Effector memory CD4-positive, alpha-beta T cell (primary cell): ENCODE results near the gene CCDC106.

Experiments used
- DNase-seq, 3 donors: peaks; one replicate each; pipeline ENCODE4 v3.0.0-alpha.2; 2020
- H3K27ac ChIP-seq: 2 replicates; pipeline ENCODE4 v1.7.0; 2013; ENCODE audit warnings: mild to moderate bottlenecking, low read length, moderate library complexity; ENCODE audit not compliant: insufficient read depth, poor library complexity, severe bottlenecking
- H3K27me3 ChIP-seq: replicated peaks from 2 replicates; pipeline ENCODE4 v1.7.0; 2013; ENCODE audit warnings: mild to moderate bottlenecking, low read length; ENCODE audit not compliant: insufficient read depth, control insufficient read depth, poor library complexity, severe bottlenecking
- H3K36me3 ChIP-seq: 2 replicates; pipeline ENCODE4 v1.7.0; 2013; ENCODE audit warnings: mild to moderate bottlenecking, low read length, moderate library complexity; ENCODE audit not compliant: control insufficient read depth, insufficient read depth
- H3K4me1 ChIP-seq: 2 replicates; pipeline ENCODE4 v1.7.0; 2013; ENCODE audit warnings: low read length, mild to moderate bottlenecking; ENCODE audit not compliant: control insufficient read depth, insufficient read depth, poor library complexity, severe bottlenecking
- H3K4me3 ChIP-seq: 2 replicates; pipeline ENCODE4 v1.7.0; 2013; ENCODE audit warnings: low read length, low read depth, mild to moderate bottlenecking; ENCODE audit not compliant: insufficient read depth, poor library complexity, severe bottlenecking
- H3K9me3 ChIP-seq: 2 replicates; pipeline ENCODE4 v1.7.0; 2013; ENCODE audit warnings: mild to moderate bottlenecking, low read length, moderate library complexity; ENCODE audit not compliant: control insufficient read depth

CCDC106 gene

GRCh38 chr19:55674841-55675660 lies 27.0 kb downstream of the CCDC106 start, which contains the start of gene EPN1:
Gene EPN1, plus strand, starts transcription at chr19:55675226. Its CDS starts 3,402 bp downstream, at chr19:55678628.
- Histone ChIP-seq H3K27ac (peak within 1 kb of the TSS; percentile 72), H3K36me3 (peaks cover 43% of the 10 kb centered on the region), H3K4me1 (peaks cover 24% of the 10 kb centered on the region), H3K27me3 (no peaks in the 10 kb centered on the region), H3K9me3 (no peaks in the 10 kb centered on the region), H3K4me3 (peak within 1 kb of the TSS; percentile 48)
- DNase-seq: peak; percentile 96 to 98 (median 97)

- Histone ChIP-seq H3K27ac (peak overlapping the region; percentile 72), H3K9me3 (no peaks in the 10 kb centered on the region), H3K4me1 (peaks cover 24% of the 10 kb centered on the region), H3K4me3 (peak overlapping the region; percentile 48), H3K36me3 (peaks cover 43% of the 10 kb centered on the region), H3K27me3 (no peaks in the 10 kb centered on the region)
- no peak for DNase-seq
Observed at GRCh38 chr19:55675661-55676354, 27.8 kb downstream of the CCDC106 start.

GRCh38 chr19:55676383-55676782 lies 28.4 kb downstream of the CCDC106 start:
- H3K27me3 ChIP-seq: no peaks in the 10 kb centered on the region
- H3K4me3 ChIP-seq: peak overlapping the region; percentile 13
- DNase-seq: no peak
- H3K36me3 ChIP-seq: peaks cover 42% of the 10 kb centered on the region
- H3K9me3 ChIP-seq: no peaks in the 10 kb centered on the region
- peaks cover 24% of the 10 kb centered on the region for H3K4me1 ChIP-seq
- no peak overlapping the region for H3K27ac ChIP-seq

- Histone ChIP-seq H3K9me3 (no peaks in the 10 kb centered on the region), H3K27ac (no peak overlapping the region), H3K27me3 (no peaks in the 10 kb centered on the region), H3K4me3 (no peak overlapping the region), H3K4me1 (peaks cover 24% of the 10 kb centered on the region), H3K36me3 (peaks cover 42% of the 10 kb centered on the region)
- DNase-seq: no peak
Observed at GRCh38 chr19:55676889-55677505, 29.0 kb downstream of the CCDC106 start.

- H3K27ac ChIP-seq: no peak overlapping the region
Observed at GRCh38 chr19:55677572-55678028, 29.6 kb downstream of the CCDC106 start.

GRCh38 chr19:55678121-55678671 lies 30.2 kb downstream of the CCDC106 start:
- no peak for DNase-seq
- Histone ChIP-seq H3K27ac (no peak overlapping the region), H3K4me3 (no peak overlapping the region), H3K9me3 (no peaks in the 10 kb centered on the region), H3K27me3 (no peaks in the 10 kb centered on the region), H3K4me1 (peaks cover 24% of the 10 kb centered on the region), H3K36me3 (peaks cover 38% of the 10 kb centered on the region)

More at GRCh38 chr19:55677572-55678028, 29.6 kb downstream of the CCDC106 start:
- Histone ChIP-seq H3K4me1 (peaks cover 24% of the 10 kb centered on the region), H3K4me3 (no peak overlapping the region), H3K27me3 (no peaks in the 10 kb centered on the region), H3K36me3 (peaks cover 42% of the 10 kb centered on the region), H3K9me3 (no peaks in the 10 kb centered on the region)
- DNase-seq: no peak

- H3K4me3 ChIP-seq: no peak overlapping the region
- no peaks in the 10 kb centered on the region for H3K27me3 ChIP-seq
- no peak for DNase-seq
- no peak overlapping the region for H3K27ac ChIP-seq
- peaks cover 21% of the 10 kb centered on the region for H3K4me1 ChIP-seq
- H3K9me3 ChIP-seq: no peaks in the 10 kb centered on the region
- peaks cover 43% of the 10 kb centered on the region for H3K36me3 ChIP-seq
Observed at GRCh38 chr19:55679343-55680257, 31.6 kb downstream of the CCDC106 start.

GRCh38 chr19:55680339-55681130 lies 32.5 kb downstream of the CCDC106 start:
- peaks cover 52% of the 10 kb centered on the region for H3K36me3 ChIP-seq

More at GRCh38 chr19:55680339-55681130, 32.5 kb downstream of the CCDC106 start:
- H3K4me3 ChIP-seq: no peak overlapping the region
- no peak overlapping the region for H3K27ac ChIP-seq
- peaks cover 20% of the 10 kb centered on the region for H3K4me1 ChIP-seq
- no peaks in the 10 kb centered on the region for H3K9me3 ChIP-seq
- H3K27me3 ChIP-seq: no peaks in the 10 kb centered on the region
- no peak for DNase-seq
